Mononuclear cell (primary cell): ENCODE data around the gene OR51S1. TPM values are rescaled to one million over a fixed set of nuclear protein-coding genes. Genes with fewer than 3 reads are reported as not detected.
"Not testable (repeated sequence)": the region's sequence is repeated elsewhere in the genome, so short reads cannot be mapped to it uniquely, and the experiment has no call there.

Experiments
- H3K27me3 ChIP-seq: 2 replicates; pipeline ENCODE4 v1.6.0; 2011; ENCODE audit warnings: low read length, control low read depth; ENCODE audit not compliant: insufficient read depth
- H3K4me1 ChIP-seq: 2 replicates; pipeline ENCODE4 v1.5.1; 2011; ENCODE audit warnings: mild to moderate bottlenecking, low read length, control low read depth; ENCODE audit not compliant: insufficient read depth
- H3K4me3 ChIP-seq: 2 replicates; pipeline ENCODE4 v1.5.1; 2011; ENCODE audit warnings: mild to moderate bottlenecking, low read length, moderate library complexity
- H3K9me3 ChIP-seq: 2 replicates; pipeline ENCODE4 v1.5.1; 2011; ENCODE audit warnings: low read depth, mild to moderate bottlenecking, control low read depth, low read length
- total RNA-seq: library from RNA; depleted of rRNA; stranded (reverse); fragments of >200 nt; gene quantifications from one replicate; pipeline ENCODE4 v1.2.3, GENCODE V29; 2012

Gene OR51S1, protein sequence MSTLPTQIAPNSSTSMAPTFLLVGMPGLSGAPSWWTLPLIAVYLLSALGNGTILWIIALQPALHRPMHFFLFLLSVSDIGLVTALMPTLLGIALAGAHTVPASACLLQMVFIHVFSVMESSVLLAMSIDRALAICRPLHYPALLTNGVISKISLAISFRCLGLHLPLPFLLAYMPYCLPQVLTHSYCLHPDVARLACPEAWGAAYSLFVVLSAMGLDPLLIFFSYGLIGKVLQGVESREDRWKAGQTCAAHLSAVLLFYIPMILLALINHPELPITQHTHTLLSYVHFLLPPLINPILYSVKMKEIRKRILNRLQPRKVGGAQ
- total RNA-seq: not detected

DNA sequence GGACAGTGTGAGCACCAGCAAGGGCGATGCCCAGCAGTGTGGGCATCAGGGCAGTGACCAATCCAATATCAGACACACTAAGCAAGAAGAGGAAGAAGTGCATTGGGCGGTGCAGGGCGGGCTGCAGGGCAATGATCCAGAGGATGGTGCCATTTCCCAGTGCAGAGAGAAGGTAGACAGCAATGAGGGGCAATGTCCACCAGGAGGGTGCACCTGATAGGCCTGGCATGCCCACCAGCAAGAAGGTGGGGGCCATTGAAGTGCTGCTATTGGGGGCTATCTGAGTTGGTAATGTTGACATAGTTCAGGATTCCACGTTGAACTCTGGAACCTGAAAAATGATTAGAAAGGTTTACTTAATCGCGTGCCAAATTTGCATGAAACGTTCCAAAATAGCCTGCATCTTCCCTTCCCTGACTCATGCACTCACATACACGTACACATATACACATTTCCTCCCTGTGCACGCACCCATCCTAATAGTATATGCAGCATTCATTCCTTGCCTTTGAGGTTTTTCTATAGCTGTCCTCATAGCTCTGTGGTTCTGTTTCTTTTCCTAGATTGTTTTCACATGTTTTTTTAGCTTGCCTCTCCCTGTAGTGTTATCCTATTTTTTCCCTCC lies at the start of gene OR51S1:
Gene OR51S1, minus strand, starts transcription at position 301 of the 625 bp plus-strand sequence. Its CDS starts 0 bp downstream, at position 301.
- H3K4me3 ChIP-seq: no peak within 1 kb of the TSS
- H3K9me3 ChIP-seq: no peaks in the 10 kb centered on the region
- no peaks in the 10 kb centered on the region for H3K4me1 ChIP-seq
- peaks cover 8% of the 10 kb centered on the region for H3K27me3 ChIP-seq

DNA sequence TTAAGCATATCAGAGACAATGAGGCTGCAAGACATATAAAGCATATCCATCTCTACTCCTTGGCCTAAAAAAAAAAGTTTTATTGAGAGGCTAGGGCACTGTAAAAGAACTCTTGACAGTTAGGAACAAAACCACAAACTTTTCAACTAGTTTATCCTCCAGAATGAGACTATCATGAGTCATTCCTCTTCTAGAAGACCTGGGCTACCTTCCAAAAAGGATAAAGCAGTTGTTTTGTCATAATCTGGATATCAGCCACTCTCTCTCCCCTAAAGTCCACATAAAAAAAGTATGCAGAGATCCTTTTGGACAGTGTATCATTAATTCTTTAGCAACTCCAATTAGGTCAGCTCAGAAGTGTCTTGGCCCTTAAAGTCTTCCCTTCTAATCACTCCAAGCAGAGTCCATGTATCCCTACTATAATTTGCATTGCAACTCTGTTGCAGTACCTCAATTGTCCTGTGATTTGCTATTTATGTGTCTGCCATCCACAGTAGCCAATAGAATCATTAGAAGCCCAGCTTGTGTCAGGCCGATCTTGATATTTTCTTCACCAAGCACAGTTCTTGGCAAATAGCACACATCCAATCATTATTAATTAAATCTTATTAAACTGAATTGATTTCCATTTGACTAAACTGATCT lies 43.1 kb upstream of the OR51S1 start:
- Histone ChIP-seq H3K4me1 (no peaks in the 10 kb centered on the region), H3K9me3 (no peaks in the 10 kb centered on the region), H3K27me3 (no peaks in the 10 kb centered on the region), H3K4me3 (no peak overlapping the region)

DNA sequence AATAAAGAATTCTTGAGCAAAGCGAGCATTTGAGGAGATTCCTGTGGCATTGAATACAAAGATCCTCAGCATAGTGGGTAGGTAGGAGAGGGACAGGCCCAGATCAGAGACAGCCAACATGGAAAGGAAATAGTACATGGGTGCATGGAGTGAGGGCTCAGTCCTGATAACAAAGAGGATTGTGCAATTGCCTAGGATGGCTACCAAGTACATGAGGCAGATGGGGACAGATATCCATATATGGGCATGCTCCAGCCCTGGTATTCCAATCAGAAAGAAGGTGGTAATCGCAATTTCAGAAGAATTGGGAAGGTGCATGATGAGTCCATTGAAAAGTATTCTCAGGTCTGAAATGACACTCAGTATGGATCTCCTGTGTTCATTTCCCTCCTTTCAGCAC lies 41.3 kb upstream of the OR51S1 start:
- no peak overlapping the region for H3K4me3 ChIP-seq
- H3K9me3 ChIP-seq: no peaks in the 10 kb centered on the region
- no peaks in the 10 kb centered on the region for H3K27me3 ChIP-seq
- H3K4me1 ChIP-seq: no peaks in the 10 kb centered on the region

GRCh38 chr11:4887591-4887990 lies 38.6 kb upstream of the OR51S1 start:
- H3K4me3 ChIP-seq: no peak overlapping the region
- H3K9me3 ChIP-seq: no peaks in the 10 kb centered on the region
- no peaks in the 10 kb centered on the region for H3K4me1 ChIP-seq
- no peaks in the 10 kb centered on the region for H3K27me3 ChIP-seq

DNA sequence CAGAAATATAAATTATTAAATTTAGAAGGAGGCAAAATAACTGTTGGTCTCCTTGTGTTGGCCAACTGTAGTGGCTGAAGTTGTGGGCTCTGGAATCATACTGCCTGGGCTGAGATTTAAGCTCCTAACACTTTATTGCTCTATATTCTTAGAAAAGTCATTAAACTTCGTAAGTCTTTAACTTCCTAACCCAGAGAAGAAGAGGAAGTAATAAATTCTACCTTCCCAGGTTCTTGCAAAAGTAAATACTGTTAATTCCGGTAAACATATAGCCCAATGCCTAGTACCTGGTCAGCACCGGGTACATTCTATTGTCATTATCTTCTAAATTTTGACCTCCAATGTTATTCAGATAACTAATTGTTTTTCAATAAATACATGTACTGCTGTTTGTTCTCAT lies 37.2 kb upstream of the OR51S1 start:
- H3K27me3 ChIP-seq: no peaks in the 10 kb centered on the region
- H3K4me1 ChIP-seq: no peaks in the 10 kb centered on the region
- H3K9me3 ChIP-seq: no peaks in the 10 kb centered on the region
- no peak overlapping the region for H3K4me3 ChIP-seq

GRCh38 chr11:4884361-4884760 lies 35.4 kb upstream of the OR51S1 start:
- Histone ChIP-seq H3K9me3 (no peaks in the 10 kb centered on the region), H3K4me1 (no peaks in the 10 kb centered on the region), H3K4me3 (no peak overlapping the region), H3K27me3 (no peaks in the 10 kb centered on the region)

DNA sequence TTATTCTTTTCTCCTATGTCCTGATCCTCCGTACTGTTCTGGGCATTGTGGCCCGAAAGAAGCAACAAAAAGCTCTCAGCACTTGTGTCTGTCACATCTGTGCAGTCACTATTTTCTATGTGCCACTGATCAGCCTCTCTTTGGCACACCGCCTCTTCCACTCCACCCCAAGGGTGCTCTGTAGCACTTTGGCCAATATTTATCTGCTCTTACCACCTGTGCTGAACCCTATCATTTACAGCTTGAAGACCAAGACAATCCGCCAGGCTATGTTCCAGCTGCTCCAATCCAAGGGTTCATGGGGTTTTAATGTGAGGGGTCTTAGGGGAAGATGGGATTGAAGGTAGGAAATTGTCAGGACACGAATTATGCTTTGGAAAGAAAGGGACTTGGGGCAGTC lies 33.5 kb upstream of the OR51S1 start:
- H3K9me3 ChIP-seq: no peaks in the 10 kb centered on the region
- no peaks in the 10 kb centered on the region for H3K27me3 ChIP-seq
- no peak overlapping the region for H3K4me3 ChIP-seq
- H3K4me1 ChIP-seq: no peaks in the 10 kb centered on the region

DNA sequence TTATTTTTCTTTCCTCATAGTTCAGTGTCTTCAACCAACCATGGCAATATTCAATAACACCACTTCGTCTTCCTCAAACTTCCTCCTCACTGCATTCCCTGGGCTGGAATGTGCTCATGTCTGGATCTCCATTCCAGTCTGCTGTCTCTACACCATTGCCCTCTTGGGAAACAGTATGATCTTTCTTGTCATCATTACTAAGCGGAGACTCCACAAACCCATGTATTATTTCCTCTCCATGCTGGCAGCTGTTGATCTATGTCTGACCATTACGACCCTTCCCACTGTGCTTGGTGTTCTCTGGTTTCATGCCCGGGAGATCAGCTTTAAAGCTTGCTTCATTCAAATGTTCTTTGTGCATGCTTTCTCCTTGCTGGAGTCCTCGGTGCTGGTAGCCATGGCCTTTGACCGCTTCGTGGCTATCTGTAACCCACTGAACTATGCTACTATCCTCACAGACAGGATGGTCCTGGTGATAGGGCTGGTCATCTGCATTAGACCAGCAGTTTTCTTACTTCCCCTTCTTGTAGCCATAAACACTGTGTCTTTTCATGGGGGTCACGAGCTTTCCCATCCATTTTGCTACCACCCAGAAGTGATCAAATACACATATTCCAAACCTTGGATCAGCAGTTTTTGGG lies 33.0 kb upstream of the OR51S1 start, which contains the start of gene OR51T1:
Gene OR51T1, plus strand, starts transcription at position 41 of the 641 bp plus-strand sequence. Its CDS starts 0 bp downstream, at position 41.
- H3K9me3 ChIP-seq: no peaks in the 10 kb centered on the region
- H3K4me3 ChIP-seq: no peak within 1 kb of the TSS
- H3K27me3 ChIP-seq: no peaks in the 10 kb centered on the region
- no peaks in the 10 kb centered on the region for H3K4me1 ChIP-seq

GRCh38 chr11:4881188-4881587 lies 32.2 kb upstream of the OR51S1 start:
- H3K9me3 ChIP-seq: no peaks in the 10 kb centered on the region
- no peak overlapping the region for H3K4me3 ChIP-seq
- H3K4me1 ChIP-seq: no peaks in the 10 kb centered on the region
- no peaks in the 10 kb centered on the region for H3K27me3 ChIP-seq

GRCh38 chr11:4865855-4866254 lies 16.8 kb upstream of the OR51S1 start:
- Histone ChIP-seq H3K4me3 (no peak overlapping the region), H3K4me1 (no peaks in the 10 kb centered on the region)

DNA sequence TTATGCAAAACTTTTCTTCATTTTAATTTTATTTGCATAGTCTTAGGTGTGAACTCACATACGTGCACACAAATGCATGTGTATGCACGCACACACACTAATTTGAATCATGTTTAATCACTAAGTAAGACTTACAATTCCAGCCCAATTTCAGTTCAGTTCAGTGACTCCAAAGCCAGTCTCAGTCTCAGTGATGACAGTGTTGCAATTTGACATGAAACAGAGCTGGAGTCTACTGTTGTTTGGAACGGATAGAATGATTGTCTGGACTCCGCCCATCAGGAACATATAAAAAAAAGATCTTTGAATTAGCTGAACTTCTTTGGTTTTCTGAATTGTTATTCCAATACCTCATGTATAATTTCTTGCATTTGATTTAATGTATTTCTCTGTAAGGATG lies 14.9 kb upstream of the OR51S1 start:
- H3K9me3 ChIP-seq: no peaks in the 10 kb centered on the region
- H3K27me3 ChIP-seq: no peaks in the 10 kb centered on the region
- H3K4me1 ChIP-seq: no peaks in the 10 kb centered on the region
- H3K4me3 ChIP-seq: no peak overlapping the region

More at GRCh38 chr11:4865855-4866254, 16.8 kb upstream of the OR51S1 start:
- Histone ChIP-seq H3K27me3 (no peaks in the 10 kb centered on the region), H3K9me3 (no peaks in the 10 kb centered on the region)

GRCh38 chr11:4862447-4863236 lies 13.6 kb upstream of the OR51S1 start:
- Histone ChIP-seq H3K9me3 (no peaks in the 10 kb centered on the region), H3K4me3 (no peak overlapping the region), H3K27me3 (no peaks in the 10 kb centered on the region), H3K4me1 (no peaks in the 10 kb centered on the region)

GRCh38 chr11:4854286-4854685 lies 5.3 kb upstream of the OR51S1 start:
- not testable (repeated sequence) for H3K9me3 ChIP-seq, H3K27me3 ChIP-seq, H3K4me3 ChIP-seq, H3K4me1 ChIP-seq

DNA sequence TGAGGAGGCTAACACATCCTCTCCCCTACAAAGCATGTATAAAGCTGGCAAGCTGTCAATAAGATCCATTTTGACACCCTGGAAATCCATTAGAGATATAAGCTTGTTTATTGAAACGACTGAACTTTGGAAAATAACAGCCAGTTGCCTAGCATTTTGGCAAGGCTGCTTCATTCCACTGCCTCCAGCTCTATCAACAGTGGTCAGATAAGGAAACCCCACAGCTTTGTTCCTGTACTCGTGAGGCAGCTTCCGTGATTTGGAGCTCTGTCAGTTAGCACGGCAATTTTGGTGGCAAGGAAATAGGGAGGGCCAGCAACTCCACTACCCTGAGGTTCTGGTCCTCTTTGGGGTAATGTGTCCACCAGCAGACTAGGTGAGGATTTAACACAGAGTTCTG lies 2.0 kb upstream of the OR51S1 start:
- H3K4me1 ChIP-seq: no peaks in the 10 kb centered on the region
- peaks cover 8% of the 10 kb centered on the region for H3K27me3 ChIP-seq
- no peak overlapping the region for H3K4me3 ChIP-seq
- H3K9me3 ChIP-seq: no peaks in the 10 kb centered on the region
